HCT116 (cell line): Measurements from ENCODE around the gene AKAP13. TPM values are rescaled to one million over a fixed set of nuclear protein-coding genes. Genes with fewer than 3 reads are reported as not detected.

ENCODE experiments used
- ATAC-seq: fragments of 200-7000 bp; cut with Tn5 transposase; 2 replicates; pipeline ENCODE4 v1.9.1; 2020; ENCODE audit warnings: mild to moderate bottlenecking, moderate library complexity
- BruUV-seq: library from RNA; stranded (reverse); fragments of 400-500 nt; replicated peaks from 2 replicates; lab custom pipeline; 2021; lab: Mats Ljungman, UMichigan
- CTCF ChIA-PET: fragments of 300-600 bp; sonication (Branson Sonifier 250); formaldehyde crosslinking; loops from one replicate; lab custom pipeline; 2021; ENCODE audit warnings: antibody characterized with exemption; lab: Charles Lee
- POLR2A ChIA-PET: fragments of 300-600, 350-600 bp; sonication (Branson Sonifier 250); formaldehyde crosslinking; loops from one replicate; lab custom pipeline; 2021; ENCODE audit warnings: antibody characterized with exemption; lab: Charles Lee
- RAD21 ChIA-PET, 2 experiments: fragments of 300-600 bp; sonication (Branson Sonifier 250); formaldehyde crosslinking; loops; one replicate each; lab custom pipeline; 2023; ENCODE audit warnings: low total read pairs in 2 of 2; ENCODE audit not compliant: uncharacterized antibody in 2 of 2, unreplicated experiment in 2 of 2, low non-redundant PET in 1 of 2; lab: Charles Lee
- DNase-seq: peaks from one replicate; pipeline ENCODE4 v3.0.0-alpha.2; 2010; ENCODE audit warnings: low read depth, low spot score
- H2AFZ ChIP-seq: fragments of 200-600 bp; shearing (Covaris generic), sonication (generic); 2 replicates; pipeline ENCODE4 v1.6.1; 2017; ENCODE audit warnings: low read depth, mixed run types, mixed read lengths, antibody characterized with exemption, low read length; ENCODE audit not compliant: poor library complexity, severe bottlenecking
- H3K27ac ChIP-seq: 2 replicates; pipeline ENCODE4 v1.5.1; 2012; ENCODE audit warnings: low read depth, low read length
- H3K27me3 ChIP-seq: fragments of 200-600 bp; sonication (generic); 2 replicates; pipeline ENCODE4 v1.6.1; 2016; ENCODE audit warnings: mixed run types, low read length, mixed read lengths; ENCODE audit not compliant: insufficient read depth
- H3K36me3 ChIP-seq, 2 experiments: fragments of 200-500 bp in 1 of 2; fragments of 200-600 bp in 1 of 2; sonication (Bioruptor generic) in 1 of 2; sonication (generic) in 1 of 2; 2 replicates each; pipeline versions ENCODE4 v1.5.1 to v1.6.1; 2014 to 2016; ENCODE audit warnings: low read length in 2 of 2, inconsistent platforms in 1 of 2, mixed read lengths in 1 of 2, mixed run types in 1 of 2; ENCODE audit not compliant: insufficient read depth in 2 of 2, control insufficient read depth in 1 of 2
- H3K4me1 ChIP-seq, 2 experiments: fragments of 200-600 bp in 1 of 2; sonication (generic) in 1 of 2; 2 replicates each; pipeline versions ENCODE4 v1.5.1 to v1.6.1; 2012 to 2017; ENCODE audit warnings: low read length in 2 of 2, inconsistent platforms in 1 of 2, mild to moderate bottlenecking in 1 of 2, mixed read lengths in 1 of 2, mixed run types in 1 of 2, moderate library complexity in 1 of 2; ENCODE audit not compliant: insufficient read depth in 2 of 2, control insufficient read depth in 1 of 2
- H3K4me2 ChIP-seq: fragments of 200-600 bp; sonication (generic); 2 replicates; pipeline ENCODE4 v1.6.1; 2017; ENCODE audit warnings: mixed run types, low read length, mixed read lengths
- H3K4me3 ChIP-seq, 2 experiments: fragments of 200-600 bp in 1 of 2; sonication (generic) in 1 of 2; replicated peaks in 1 of 2; 2 replicates each; pipeline ENCODE4 v1.5.1; 2011 to 2016; ENCODE audit warnings: low read length in 2 of 2, control low read depth in 1 of 2, low read depth in 1 of 2, mild to moderate bottlenecking in 1 of 2, mixed read lengths in 1 of 2, mixed run types in 1 of 2
- H3K79me2 ChIP-seq: fragments of 200-600 bp; sonication (generic); 2 replicates; pipeline ENCODE4 v1.6.1; 2017; ENCODE audit warnings: mild to moderate bottlenecking, mixed run types, low read length, moderate library complexity, mixed read lengths; ENCODE audit not compliant: insufficient read depth
- H3K9ac ChIP-seq: fragments of 200-600 bp; sonication (generic); 2 replicates; pipeline ENCODE4 v1.6.1; 2016; ENCODE audit warnings: low read length, mixed read lengths
- H3K9me2 ChIP-seq: fragments of 200-600 bp; sonication (generic), shearing (Covaris generic); 2 replicates; pipeline ENCODE4 v1.6.1; 2017; ENCODE audit warnings: mixed run types, mild to moderate bottlenecking, moderate library complexity; ENCODE audit not compliant: insufficient read depth
- H3K9me3 ChIP-seq, 2 experiments: fragments of 200-500 bp in 1 of 2; fragments of 200-600 bp in 1 of 2; sonication (Bioruptor generic) in 1 of 2; sonication (generic) in 1 of 2; 2 replicates each; pipeline ENCODE4 v1.6.1; 2014 to 2017; ENCODE audit warnings: low read length in 2 of 2, mixed read lengths in 2 of 2, inconsistent platforms in 1 of 2, low read depth in 1 of 2, mild to moderate bottlenecking in 1 of 2, mixed run types in 1 of 2, moderate library complexity in 1 of 2; ENCODE audit not compliant: control insufficient read depth in 1 of 2, insufficient read depth in 1 of 2
- H4K20me1 ChIP-seq: fragments of 200-600 bp; sonication (generic), shearing (Covaris generic); 2 replicates; pipeline ENCODE4 v1.6.1; 2017; ENCODE audit warnings: mixed run types, mild to moderate bottlenecking, moderate library complexity; ENCODE audit not compliant: insufficient read depth
- ATF3 ChIP-seq: IDR thresholded peaks from 2 replicates; pipeline ENCODE4 v1.6.1; 2012
- CBX3 ChIP-seq: IDR thresholded peaks from 2 replicates; pipeline ENCODE4 v1.6.1; 2012; ENCODE audit warnings: low read depth
- CEBPB ChIP-seq: IDR thresholded peaks from 2 replicates; pipeline ENCODE4 v1.6.1; 2012; ENCODE audit warnings: low read depth
- EGR1 ChIP-seq: IDR thresholded peaks from 2 replicates; pipeline ENCODE4 v1.6.1; 2012; ENCODE audit warnings: low read depth
- ELF1 ChIP-seq: IDR thresholded peaks from 2 replicates; pipeline ENCODE4 v1.6.1; 2012; ENCODE audit warnings: low read depth, borderline replicate concordance
- EZH2phosphoT487 ChIP-seq: fragments of 200-600 bp; IDR thresholded peaks from 2 replicates; pipeline ENCODE4 v1.6.1; 2018; ENCODE audit warnings: antibody characterized with exemption, borderline replicate concordance
- FOSL1 ChIP-seq: IDR thresholded peaks from 2 replicates; pipeline ENCODE4 v1.6.1; 2012; ENCODE audit warnings: low read depth
- RAD21 ChIP-seq: IDR thresholded peaks from 2 replicates; pipeline ENCODE4 v1.6.1; 2012; ENCODE audit warnings: low read depth, mild to moderate bottlenecking
- SIN3A ChIP-seq: IDR thresholded peaks from 2 replicates; pipeline ENCODE4 v1.6.1; 2012; ENCODE audit warnings: low read depth
- SP1 ChIP-seq: IDR thresholded peaks from 2 replicates; pipeline ENCODE4 v1.6.1; 2012; ENCODE audit warnings: low read depth
- SRF ChIP-seq: IDR thresholded peaks from 2 replicates; pipeline ENCODE4 v1.6.1; 2012; ENCODE audit warnings: low read depth
- TCF7L2 ChIP-seq: IDR thresholded peaks from 2 replicates; pipeline ENCODE4 v1.7.0; 2011; ENCODE audit warnings: borderline replicate concordance, inconsistent platforms; ENCODE audit not compliant: insufficient read depth, insufficient read length; ENCODE audit errors: extremely low read depth
- YY1 ChIP-seq: IDR thresholded peaks from 2 replicates; pipeline ENCODE4 v1.6.1; 2011; ENCODE audit warnings: low read length, low read depth, moderate library complexity, mild to moderate bottlenecking; ENCODE audit not compliant: insufficient replicate concordance; ENCODE audit errors: extremely low read depth
- intact Hi-C: fragments of 100-400 bp; cut with micrococcal nuclease; formaldehyde crosslinking; loops from 2 replicates; pipeline ENCODE4 v1.10.0; 2022
- total RNA-seq: library from RNA; stranded (reverse); gene quantifications from one replicate; pipeline ENCODE4 v1.2.1, GENCODE V29; 2021; ENCODE audit not compliant: unreplicated experiment
- TF ChIP-seq, protein P1 (sequence below): IDR thresholded peaks from 2 replicates; pipeline ENCODE4 v1.6.1; 2012
- TF ChIP-seq, protein P2 (sequence below), 3 experiments: fragments of 200-600 bp in 1 of 3; sonication (generic) in 1 of 3; IDR thresholded peaks in 2 of 3; conservative IDR thresholded peaks in 1 of 3; 2 replicates each; pipeline ENCODE4 v1.5.1; 2012 to 2017; ENCODE audit warnings: low read depth in 2 of 3, low read length in 2 of 3, antibody characterized with exemption in 1 of 3, borderline replicate concordance in 1 of 3, control low read depth in 1 of 3, mild to moderate bottlenecking in 1 of 3, mixed read lengths in 1 of 3, mixed run types in 1 of 3, moderate library complexity in 1 of 3; ENCODE audit not compliant: insufficient read depth in 1 of 3

AKAP13 gene
- total RNA-seq, 1 experiment from 2014 or later: 43.1 TPM

- CTCF ChIA-PET: no interaction called here
- H3K27ac ChIP-seq: no peak overlapping the region
- no peak overlapping the region for H2AFZ ChIP-seq
- H3K4me2 ChIP-seq: no peak overlapping the region
- no peak overlapping the region for H3K4me3 ChIP-seq
- TF ChIP-seq, protein P1, sequence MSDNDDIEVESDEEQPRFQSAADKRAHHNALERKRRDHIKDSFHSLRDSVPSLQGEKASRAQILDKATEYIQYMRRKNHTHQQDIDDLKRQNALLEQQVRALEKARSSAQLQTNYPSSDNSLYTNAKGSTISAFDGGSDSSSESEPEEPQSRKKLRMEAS: no peak
- TF ChIP-seq, protein P2, sequence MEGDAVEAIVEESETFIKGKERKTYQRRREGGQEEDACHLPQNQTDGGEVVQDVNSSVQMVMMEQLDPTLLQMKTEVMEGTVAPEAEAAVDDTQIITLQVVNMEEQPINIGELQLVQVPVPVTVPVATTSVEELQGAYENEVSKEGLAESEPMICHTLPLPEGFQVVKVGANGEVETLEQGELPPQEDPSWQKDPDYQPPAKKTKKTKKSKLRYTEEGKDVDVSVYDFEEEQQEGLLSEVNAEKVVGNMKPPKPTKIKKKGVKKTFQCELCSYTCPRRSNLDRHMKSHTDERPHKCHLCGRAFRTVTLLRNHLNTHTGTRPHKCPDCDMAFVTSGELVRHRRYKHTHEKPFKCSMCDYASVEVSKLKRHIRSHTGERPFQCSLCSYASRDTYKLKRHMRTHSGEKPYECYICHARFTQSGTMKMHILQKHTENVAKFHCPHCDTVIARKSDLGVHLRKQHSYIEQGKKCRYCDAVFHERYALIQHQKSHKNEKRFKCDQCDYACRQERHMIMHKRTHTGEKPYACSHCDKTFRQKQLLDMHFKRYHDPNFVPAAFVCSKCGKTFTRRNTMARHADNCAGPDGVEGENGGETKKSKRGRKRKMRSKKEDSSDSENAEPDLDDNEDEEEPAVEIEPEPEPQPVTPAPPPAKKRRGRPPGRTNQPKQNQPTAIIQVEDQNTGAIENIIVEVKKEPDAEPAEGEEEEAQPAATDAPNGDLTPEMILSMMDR (IDR thresholded peaks at IDR 0.05 in 2 of 3, conservative IDR thresholded peaks at IDR 0.05 in 1 of 3; ENCODE audit: borderline replicate concordance in 1 of 3, insufficient read depth in 1 of 3, low read depth in 2 of 3, low read length in 2 of 3): peak in 2 of 3 experiments; percentile 13 to 30; a peak in 1 of 6 replicates
- TF ChIP-seq EGR1 (no peak), RAD21 (peak; percentile 53; the same call in 1 of the 2 replicates)
- ATAC-seq: peak; percentile 62
- no peak for DNase-seq
- no peaks in the 10 kb centered on the region for H3K9me2 ChIP-seq
- H3K9me3 ChIP-seq: no peaks in the 10 kb centered on the region
- no peaks in the 10 kb centered on the region for H3K79me2 ChIP-seq
- no peaks in the 10 kb centered on the region for H3K27me3 ChIP-seq
- no peaks in the 10 kb centered on the region for H3K4me1 ChIP-seq
- RAD21 ChIA-PET: no interaction called here
- BruUV-seq: no TSS peak
- no peak overlapping the region for H3K9ac ChIP-seq
- intact Hi-C loops: no loop called here
- no peaks in the 10 kb centered on the region for H4K20me1 ChIP-seq
- H3K36me3 ChIP-seq: no peaks in the 10 kb centered on the region
- POLR2A ChIA-PET: interaction anchor here (0.6 kb wide), 1 partner anchor 408 kb away, joined by 3 read pairs; no protein-coding TSS in a partner anchor
Observed at GRCh38 chr15:85760531-85761371, 380.3 kb downstream of the AKAP13 start.

DNA sequence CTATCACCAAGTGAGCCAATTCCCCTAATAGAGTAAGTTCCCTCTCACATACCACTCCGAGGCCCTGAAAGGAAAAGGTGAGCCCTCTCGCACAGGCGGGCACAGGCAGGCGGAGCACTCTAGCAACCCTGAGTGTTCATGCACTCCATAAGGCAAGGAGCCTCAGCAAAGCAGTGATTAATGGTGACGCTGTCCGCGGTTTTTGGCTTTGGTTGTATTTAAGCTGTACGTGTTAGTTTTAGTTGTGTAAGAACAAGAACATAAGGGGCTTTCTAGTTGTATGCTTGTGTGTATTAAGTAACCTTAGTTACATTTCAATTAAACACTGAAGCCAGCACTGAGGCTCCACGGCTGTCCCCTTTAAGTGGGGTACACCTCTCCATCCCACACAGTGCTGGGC lies 381.2 kb downstream of the AKAP13 start:
- POLR2A ChIA-PET: no interaction called here
- no peak overlapping the region for H2AFZ ChIP-seq
- no peaks in the 10 kb centered on the region for H3K36me3 ChIP-seq
- H3K27me3 ChIP-seq: no peaks in the 10 kb centered on the region
- no TSS peak for BruUV-seq
- H3K9me2 ChIP-seq: no peaks in the 10 kb centered on the region
- no peaks in the 10 kb centered on the region for H4K20me1 ChIP-seq
- no peaks in the 10 kb centered on the region for H3K79me2 ChIP-seq
- intact Hi-C loops: no loop called here
- H3K9me3 ChIP-seq: no peaks in the 10 kb centered on the region
- CTCF ChIA-PET: no interaction called here
- H3K27ac ChIP-seq: no peak overlapping the region
- H3K9ac ChIP-seq: no peak overlapping the region
- H3K4me2 ChIP-seq: no peak overlapping the region
- no peaks in the 10 kb centered on the region for H3K4me1 ChIP-seq
- no peak for DNase-seq
- H3K4me3 ChIP-seq: no peak overlapping the region
- RAD21 ChIA-PET: no interaction called here
- ATAC-seq: no peak
- no peak for TF ChIP-seq TCF7L2
- TF ChIP-seq EZH2phosphoT487: no peak
- TF ChIP-seq EGR1: no peak
- TF ChIP-seq YY1: no peak
- no peak for TF ChIP-seq FOSL1
- TF ChIP-seq ATF3: no peak
- TF ChIP-seq, protein P1: no peak
- no peak for TF ChIP-seq CEBPB
- no peak for TF ChIP-seq SIN3A
- no peak for TF ChIP-seq SP1
- TF ChIP-seq ELF1: no peak
- no peak for TF ChIP-seq SRF
- TF ChIP-seq CBX3: no peak
